ENCODE measurements around the gene SDCCAG8. TPM values are rescaled to one million over a fixed set of nuclear protein-coding genes. Genes with fewer than 3 reads are reported as not detected.

The SDCCAG8 gene
- total RNA-seq, 1 donor from 2014 or later, result 30.0 TPM

GRCh38 chr1:243507672-243508302 is 251.9 kb downstream of the SDCCAG8 start:
- intact Hi-C loops (cut with DNase I), result no loop called here
- no peak for DNase-seq (ENCODE audit: low spot score)

DNA sequence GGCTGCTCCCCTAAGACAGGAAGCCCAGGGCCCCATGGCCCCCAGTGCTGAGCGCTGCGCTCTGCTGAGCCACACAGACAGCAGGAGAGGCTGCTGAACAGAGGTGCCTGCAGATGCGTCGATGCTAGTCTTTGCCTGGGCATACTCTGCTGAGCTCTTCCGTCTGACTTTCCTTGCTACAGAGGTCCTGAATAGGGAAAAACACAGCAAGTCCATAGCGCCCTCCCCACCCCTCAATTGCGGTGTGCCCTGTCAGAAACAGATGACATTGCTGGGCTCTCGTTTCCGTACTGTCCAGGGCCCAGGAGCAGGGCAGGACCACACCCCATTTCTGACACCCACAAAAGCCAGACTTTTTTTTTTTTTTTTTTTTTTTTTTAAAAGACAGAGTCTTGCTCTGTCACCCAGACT is 252.5 kb downstream of the SDCCAG8 start:
- intact Hi-C loops (cut with DNase I), result no loop called here
- DNase-seq (ENCODE audit: low spot score), result no peak

DNA sequence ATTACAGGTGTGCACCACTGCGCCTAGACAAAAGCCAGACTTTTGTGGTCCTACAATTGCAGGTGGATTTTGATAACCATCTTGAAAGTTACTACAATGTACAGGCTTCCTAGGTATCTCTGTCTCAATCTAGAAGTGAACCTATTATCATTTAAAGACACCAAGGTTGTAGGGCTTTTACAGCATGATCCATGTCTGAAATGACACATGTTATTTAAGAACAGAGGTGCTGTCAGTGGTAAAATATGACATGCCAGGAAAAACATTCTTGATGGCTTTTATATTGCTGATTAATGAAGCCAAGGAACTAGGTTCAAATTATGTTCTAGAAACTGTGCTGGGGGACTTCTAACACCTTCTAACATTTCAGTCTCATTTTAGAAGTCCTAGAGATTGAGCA is 253.1 kb downstream of the SDCCAG8 start:
- intact Hi-C loops (cut with DNase I), result no loop called here
- no peak for DNase-seq (ENCODE audit: low spot score)

DNA sequence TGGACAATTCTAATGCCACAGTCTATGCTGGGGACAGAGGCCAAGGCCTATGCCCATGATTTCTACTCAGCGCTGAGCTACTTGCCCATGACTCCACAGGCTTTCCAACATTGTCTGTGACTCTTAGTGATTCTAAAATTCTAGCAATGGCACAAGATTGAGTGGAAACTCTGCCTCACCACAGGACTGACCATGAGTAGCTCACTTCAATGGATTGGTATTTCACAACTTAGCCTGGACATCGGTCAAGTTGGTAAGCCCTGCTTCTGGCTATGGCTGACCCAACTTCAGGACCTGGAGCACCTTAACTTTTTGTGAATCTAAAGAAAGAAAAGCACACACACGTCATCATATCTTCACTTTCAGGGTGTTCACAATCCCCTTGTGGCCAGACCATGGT is 255.1 kb downstream of the SDCCAG8 start:
- no peak for DNase-seq (ENCODE audit: low spot score)
- intact Hi-C loops (cut with DNase I), result no loop called here

GRCh38 chr1:243513726-243514491 is 258.1 kb downstream of the SDCCAG8 start:
- intact Hi-C loops (cut with DNase I), result no loop called here
- DNase-seq (ENCODE audit: low spot score), result no peak

DNA sequence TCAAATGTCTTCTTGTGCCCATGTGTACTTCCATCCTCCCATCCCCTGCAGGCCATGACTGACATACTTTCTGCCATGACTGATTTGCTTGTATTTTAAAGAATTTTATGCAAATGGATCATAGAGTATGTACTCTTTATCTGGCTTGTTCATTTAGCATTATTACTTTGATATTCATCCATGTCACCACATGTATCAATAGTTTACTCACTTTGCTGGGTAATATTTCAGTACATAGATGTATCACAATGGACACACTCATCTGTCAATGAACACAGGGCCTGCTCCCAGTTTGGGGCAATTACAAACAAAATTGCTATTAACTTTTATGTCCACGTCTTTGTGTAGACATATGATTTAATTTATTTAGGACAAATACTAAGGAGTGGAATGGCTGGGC is 259.1 kb downstream of the SDCCAG8 start:
- intact Hi-C loops (cut with DNase I), result no loop called here

DNA sequence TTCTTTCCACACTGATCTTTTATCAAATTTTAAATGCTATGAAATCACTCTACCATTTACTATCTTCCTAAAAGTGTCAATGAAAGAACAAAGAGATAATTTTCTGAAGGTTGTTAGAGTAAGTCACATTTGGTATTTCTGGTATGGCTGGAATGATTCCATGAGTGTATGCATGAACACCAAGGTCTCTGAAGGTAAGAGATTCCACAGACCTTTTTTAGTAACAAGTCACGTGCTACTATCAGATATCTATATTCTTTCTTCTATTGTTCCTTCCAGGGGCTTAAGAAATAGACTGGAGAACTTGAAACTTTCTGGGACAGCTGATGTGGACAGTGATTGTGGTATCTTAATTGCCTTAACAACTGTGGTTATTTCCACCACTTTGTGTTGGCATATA is 265.0 kb downstream of the SDCCAG8 start:
- no peak for DNase-seq (ENCODE audit: low spot score)
- intact Hi-C loops (cut with DNase I), result no loop called here

More for the DNA sequence above, 259.1 kb downstream of the SDCCAG8 start:
- DNase-seq (ENCODE audit: low spot score), result no peak

- no peak for DNase-seq (ENCODE audit: low spot score)
- intact Hi-C loops (cut with DNase I), result no loop called here
These were observed 267.9 kb downstream of the SDCCAG8 start for GRCh38 chr1:243523766-243524165.

DNA sequence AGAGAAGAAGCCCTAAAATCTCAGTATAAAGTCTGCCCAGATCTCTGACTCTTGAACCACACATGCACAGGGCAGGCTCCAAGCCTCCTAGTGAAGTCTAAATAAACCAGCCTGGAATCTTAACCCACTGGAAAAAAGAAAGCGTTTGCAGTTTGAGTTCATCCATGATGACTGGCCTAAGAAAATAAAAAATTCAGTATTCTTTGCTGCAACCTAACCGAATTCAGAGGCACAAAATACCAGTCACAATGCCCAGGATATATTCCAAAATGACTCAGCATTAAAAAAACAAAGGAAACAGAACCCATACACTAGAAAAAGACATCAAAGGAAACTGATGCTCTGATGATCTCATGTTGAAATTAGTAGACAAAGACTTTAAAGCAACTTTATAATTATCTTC is 269.2 kb downstream of the SDCCAG8 start:
- no peak for DNase-seq (ENCODE audit: low spot score)
- intact Hi-C loops (cut with DNase I), result no loop called here

GRCh38 chr1:243526180-243526579 is 270.3 kb downstream of the SDCCAG8 start:
- DNase-seq (ENCODE audit: low spot score), result no peak
- intact Hi-C loops (cut with DNase I), result no loop called here

- intact Hi-C loops (cut with DNase I), result no loop called here
- DNase-seq (ENCODE audit: low spot score), result no peak
These were observed 272.7 kb downstream of the SDCCAG8 start for GRCh38 chr1:243528459-243529121.

GRCh38 chr1:243529512-243529911 is 273.7 kb downstream of the SDCCAG8 start:
- intact Hi-C loops (cut with DNase I), result no loop called here
- DNase-seq (ENCODE audit: low spot score), result no peak

- intact Hi-C loops (cut with DNase I), result no loop called here
- DNase-seq (ENCODE audit: low spot score), result no peak
These were observed 279.2 kb downstream of the SDCCAG8 start for GRCh38 chr1:243535014-243535413.

DNA sequence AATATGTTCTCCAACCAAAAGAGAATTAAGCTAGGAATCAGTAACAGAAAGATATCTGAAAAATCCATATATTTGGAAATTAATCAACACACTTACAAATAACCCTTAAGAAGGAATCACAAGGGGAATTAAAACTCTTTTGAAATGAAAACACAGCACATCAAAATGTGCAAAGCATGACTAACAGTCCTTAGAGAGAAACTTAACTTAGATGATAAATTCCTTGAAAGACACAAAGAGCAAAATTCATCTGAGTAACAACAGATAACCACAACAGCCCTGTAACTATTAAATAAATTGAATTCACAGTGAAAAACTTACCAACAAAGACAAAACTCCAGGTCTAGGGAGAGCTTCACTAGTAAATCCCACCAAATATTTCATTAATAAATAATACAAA is 283.8 kb downstream of the SDCCAG8 start:
- intact Hi-C loops (cut with DNase I), result no loop called here
- no peak for DNase-seq (ENCODE audit: low spot score)

GRCh38 chr1:243542739-243543415 is 287.0 kb downstream of the SDCCAG8 start:
- intact Hi-C loops (cut with DNase I), result no loop called here

GRCh38 chr1:243543501-243543900 is 287.7 kb downstream of the SDCCAG8 start:
- intact Hi-C loops (cut with DNase I), result no loop called here
- DNase-seq (ENCODE audit: low spot score), result no peak

More at GRCh38 chr1:243542739-243543415, 287.0 kb downstream of the SDCCAG8 start:
- DNase-seq (ENCODE audit: low spot score), result no peak

GRCh38 chr1:243546457-243546856 is 290.6 kb downstream of the SDCCAG8 start:
- DNase-seq (ENCODE audit: low spot score), result no peak
- intact Hi-C loops (cut with DNase I), result no loop called here

GRCh38 chr1:243547891-243548290 is 292.1 kb downstream of the SDCCAG8 start:
- DNase-seq (ENCODE audit: low spot score), result no peak
- intact Hi-C loops (cut with DNase I), result no loop called here

DNA sequence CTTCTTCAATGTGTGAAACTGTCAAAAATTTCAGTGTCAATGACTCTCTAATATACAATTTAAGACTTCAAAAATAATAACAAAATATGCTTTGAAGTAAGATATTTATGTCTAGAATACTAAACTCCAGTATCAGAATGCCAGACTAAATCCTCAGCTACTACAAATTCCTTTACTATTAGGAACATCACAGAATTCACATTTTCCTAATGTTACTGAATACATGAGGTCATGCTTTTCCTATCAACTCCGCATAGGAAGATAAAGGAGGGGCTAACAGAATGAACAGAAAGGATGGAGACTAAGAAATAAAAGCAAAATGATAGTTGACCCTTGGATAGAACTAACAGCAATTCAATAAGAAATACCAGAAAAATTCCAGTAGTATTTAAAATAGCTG is 292.7 kb downstream of the SDCCAG8 start:
- intact Hi-C loops (cut with DNase I), result no loop called here
- no peak for DNase-seq (ENCODE audit: low spot score)

- no peak for DNase-seq (ENCODE audit: low spot score)
- intact Hi-C loops (cut with DNase I), result no loop called here
These were observed 293.3 kb downstream of the SDCCAG8 start for GRCh38 chr1:243549108-243549507.
